Right atrium auricular region (tissue), 2 donors: ENCODE data around the gene SCMH1. TPM values are rescaled to one million over a fixed set of nuclear protein-coding genes. Genes with fewer than 3 reads are reported as not detected.

Experiments used
- DNase-seq: peaks from one replicate; pipeline ENCODE4 v3.0.0-alpha.2; 2019; ENCODE audit warnings: low spot score
- H3K27ac ChIP-seq, 2 donors: fragments of 200-600 bp; sonication (generic); 1 replicate in 1 of 2; 2 replicates in 1 of 2; pipeline ENCODE4 v1.5.1; 2016 to 2019
- H3K27me3 ChIP-seq, 2 donors: fragments of 200-600 bp; sonication (generic); one replicate each; pipeline versions ENCODE4 v1.5.1 to v1.6.0; 2017 to 2019
- H3K36me3 ChIP-seq: fragments of 200-600 bp; sonication (generic); one replicate; pipeline ENCODE4 v1.5.1; 2016
- H3K4me1 ChIP-seq, 2 donors: fragments of 200-600 bp; sonication (generic); one replicate each; pipeline versions ENCODE4 v1.5.1 to v1.6.0; 2017 to 2019
- H3K4me3 ChIP-seq, 2 donors: fragments of 200-600 bp; sonication (generic); 1 replicate in 1 of 2; 2 replicates in 1 of 2; pipeline ENCODE4 v1.5.1; 2017 to 2019; ENCODE audit warnings: mild to moderate bottlenecking in 1 of 2, moderate library complexity in 1 of 2
- H3K9me3 ChIP-seq, 2 donors: fragments of 200-600 bp; sonication (generic); one replicate each; pipeline ENCODE4 v1.5.1; 2019
- total RNA-seq, 2 donors: library from RNA; depleted of rRNA; stranded (reverse); fragments of >200 nt; gene quantifications; one replicate each; pipeline ENCODE4 v1.1.0, GENCODE V29; 2016
- TF ChIP-seq, protein P1 (sequence below), 2 donors: fragments of 200-600 bp; sonication (generic); IDR thresholded peaks; one replicate each; pipeline ENCODE4 v1.5.1; 2019; ENCODE audit warnings: antibody characterized with exemption in 2 of 2

The SCMH1 gene
- total RNA-seq, 2 donors from 2014 or later: 50.1 to 62.5 TPM

GRCh38 chr1:40984531-40984930 lies 257.6 kb downstream of the SCMH1 start:
- Histone ChIP-seq H3K4me3 (no peak overlapping the region), H3K27ac (no peak overlapping the region), H3K9me3 (no peaks in the 10 kb centered on the region), H3K4me1 (peaks cover 0 to 33% of the 10 kb centered on the region in 2 donors), H3K36me3 (peaks cover 32% of the 10 kb centered on the region), H3K27me3 (no peaks in the 10 kb centered on the region)
- DNase-seq: no peak
- TF ChIP-seq, protein P1, sequence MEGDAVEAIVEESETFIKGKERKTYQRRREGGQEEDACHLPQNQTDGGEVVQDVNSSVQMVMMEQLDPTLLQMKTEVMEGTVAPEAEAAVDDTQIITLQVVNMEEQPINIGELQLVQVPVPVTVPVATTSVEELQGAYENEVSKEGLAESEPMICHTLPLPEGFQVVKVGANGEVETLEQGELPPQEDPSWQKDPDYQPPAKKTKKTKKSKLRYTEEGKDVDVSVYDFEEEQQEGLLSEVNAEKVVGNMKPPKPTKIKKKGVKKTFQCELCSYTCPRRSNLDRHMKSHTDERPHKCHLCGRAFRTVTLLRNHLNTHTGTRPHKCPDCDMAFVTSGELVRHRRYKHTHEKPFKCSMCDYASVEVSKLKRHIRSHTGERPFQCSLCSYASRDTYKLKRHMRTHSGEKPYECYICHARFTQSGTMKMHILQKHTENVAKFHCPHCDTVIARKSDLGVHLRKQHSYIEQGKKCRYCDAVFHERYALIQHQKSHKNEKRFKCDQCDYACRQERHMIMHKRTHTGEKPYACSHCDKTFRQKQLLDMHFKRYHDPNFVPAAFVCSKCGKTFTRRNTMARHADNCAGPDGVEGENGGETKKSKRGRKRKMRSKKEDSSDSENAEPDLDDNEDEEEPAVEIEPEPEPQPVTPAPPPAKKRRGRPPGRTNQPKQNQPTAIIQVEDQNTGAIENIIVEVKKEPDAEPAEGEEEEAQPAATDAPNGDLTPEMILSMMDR (IDR thresholded peaks at IDR 0.05): no peak

GRCh38 chr1:40984066-40984465 lies 258.0 kb downstream of the SCMH1 start:
- Histone ChIP-seq H3K27ac (no peak overlapping the region), H3K4me1 (peaks cover 0 to 35% of the 10 kb centered on the region in 2 donors), H3K4me3 (no peak overlapping the region), H3K9me3 (no peaks in the 10 kb centered on the region), H3K36me3 (peaks cover 28% of the 10 kb centered on the region), H3K27me3 (no peaks in the 10 kb centered on the region)
- TF ChIP-seq, protein P1 (IDR thresholded peaks at IDR 0.05): no peak
- DNase-seq: no peak

DNA sequence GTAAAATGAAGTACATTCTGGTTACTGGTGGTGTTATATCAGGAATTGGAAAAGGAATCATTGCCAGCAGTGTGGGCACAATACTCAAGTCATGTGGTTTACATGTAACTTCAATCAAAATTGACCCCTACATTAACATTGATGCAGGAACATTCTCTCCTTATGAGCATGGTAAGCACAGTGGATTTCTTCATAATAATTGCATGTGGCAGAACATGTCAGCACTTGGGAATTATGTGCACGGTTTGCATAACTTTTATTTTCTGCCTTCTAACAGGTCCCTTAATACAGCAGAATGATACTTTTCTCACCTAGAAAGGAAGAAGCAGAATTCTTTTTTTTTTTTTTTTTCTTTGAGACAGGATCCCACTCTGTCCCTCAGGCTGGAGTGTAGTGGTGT lies 258.8 kb downstream of the SCMH1 start:
- peaks cover 20% of the 10 kb centered on the region for H3K36me3 ChIP-seq
- H3K27me3 ChIP-seq: no peaks in the 10 kb centered on the region
- H3K4me3 ChIP-seq: no peak overlapping the region
- DNase-seq: no peak
- TF ChIP-seq, protein P1 (IDR thresholded peaks at IDR 0.05): no peak
- no peaks in the 10 kb centered on the region for H3K9me3 ChIP-seq
- peaks cover 0 to 38% of the 10 kb centered on the region in 2 donors for H3K4me1 ChIP-seq
- no peak overlapping the region for H3K27ac ChIP-seq

DNA sequence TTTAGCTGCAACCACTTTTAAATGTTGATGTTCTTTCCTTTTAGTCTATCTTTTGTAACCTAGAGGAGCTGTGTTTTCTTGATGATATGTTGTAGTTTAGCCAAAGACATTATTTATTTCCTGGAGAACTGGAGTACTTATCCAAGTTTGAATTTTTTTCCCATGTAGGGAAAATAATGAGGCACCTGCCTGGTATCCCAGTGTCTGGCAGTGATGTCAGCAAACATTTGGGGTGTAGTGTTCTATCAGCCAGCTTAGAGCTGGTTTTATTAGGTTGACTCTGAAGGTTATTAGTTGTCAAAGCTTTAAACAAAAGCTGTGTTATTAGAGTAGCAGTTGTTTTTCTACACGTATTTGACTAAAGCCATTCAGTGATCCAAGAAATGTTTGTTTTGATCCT lies 259.4 kb downstream of the SCMH1 start:
- H3K4me1 ChIP-seq: peaks cover 0 to 35% of the 10 kb centered on the region in 2 donors
- peaks cover 18% of the 10 kb centered on the region for H3K36me3 ChIP-seq
- H3K27ac ChIP-seq: peak overlapping the region; percentile 12 to 46
- no peaks in the 10 kb centered on the region for H3K27me3 ChIP-seq
- DNase-seq: no peak
- no peaks in the 10 kb centered on the region for H3K9me3 ChIP-seq
- TF ChIP-seq, protein P1 (IDR thresholded peaks at IDR 0.05): no peak
- no peak overlapping the region for H3K4me3 ChIP-seq

DNA sequence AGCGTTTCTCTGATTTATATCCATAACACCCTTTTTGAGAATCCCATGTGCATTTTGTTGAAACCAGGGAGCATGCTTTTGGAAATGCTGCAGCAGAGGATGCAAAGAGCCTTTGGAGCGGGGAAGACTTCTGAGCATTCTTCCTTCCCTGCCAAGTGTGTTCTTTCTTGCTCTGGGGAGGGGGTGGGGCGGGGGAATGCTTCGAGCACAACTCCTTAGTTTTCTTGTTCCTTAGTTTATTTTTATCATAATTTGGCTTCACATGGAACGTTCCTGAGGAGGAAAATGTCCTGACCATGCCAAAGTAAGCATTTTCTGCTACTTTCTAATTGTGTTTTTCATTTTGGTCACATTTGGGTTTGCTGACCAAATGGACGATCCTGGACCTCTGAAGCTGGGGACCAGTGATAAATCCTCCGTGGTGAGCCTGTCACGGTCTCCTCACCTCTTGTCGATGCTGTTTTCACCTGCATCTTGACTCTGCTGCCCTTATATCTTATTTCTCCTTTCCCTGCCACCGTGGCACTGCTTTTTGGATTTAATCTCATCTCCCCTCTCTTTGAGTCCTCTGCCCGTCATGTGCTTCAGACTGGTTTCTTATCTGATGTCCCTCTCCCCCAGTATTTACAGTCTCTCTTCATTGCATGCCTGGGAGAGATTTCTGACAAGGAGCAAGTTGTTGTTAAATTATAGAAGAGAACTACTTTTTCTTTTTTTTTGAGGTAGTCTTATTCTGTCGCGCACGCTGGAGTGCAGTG lies 260.2 kb downstream of the SCMH1 start:
- Histone ChIP-seq H3K4me3 (no peak overlapping the region), H3K4me1 (peaks cover 0 to 26% of the 10 kb centered on the region in 2 donors), H3K27ac (peak overlapping the region; percentile 12 to 46), H3K27me3 (no peaks in the 10 kb centered on the region), H3K36me3 (peaks cover 9% of the 10 kb centered on the region), H3K9me3 (no peaks in the 10 kb centered on the region)
- TF ChIP-seq, protein P1 (IDR thresholded peaks at IDR 0.05): no peak
- no peak for DNase-seq
